ENCODE measurements around the gene OGDH. TPM values are rescaled to one million over a fixed set of nuclear protein-coding genes. Genes with fewer than 3 reads are reported as not detected.
"Not testable (repeated sequence)": the region's sequence is repeated elsewhere in the genome, so short reads cannot be mapped to it uniquely, and the experiment has no call there.

Gene OGDH
- total RNA-seq (42.9 TPM), polyA plus RNA-seq (ENCODE audit: insufficient read depth in 1 of 8, insufficient read length in 8 of 8, low replicate concordance in 1 of 8) (10 to 100 TPM; 54.9 to 69.3 (median 61.4) TPM)
- long read RNA-seq, donor 1, full-length matches to known transcripts = 3 of 3 reads
- long read RNA-seq, donor 1, partial matches to known transcripts = 0 of 3 reads
- long read RNA-seq, donor 1, other reads (novel, unspliced or antisense) = 0 of 3 reads
- long read RNA-seq, donor 2 = 0 reads
- long read RNA-seq, donor 3, full-length matches to known transcripts = 11 of 11 reads
- long read RNA-seq, donor 3, partial matches to known transcripts = 0 of 11 reads
- long read RNA-seq, donor 3, other reads (novel, unspliced or antisense) = 0 of 11 reads
- long read RNA-seq, donor 4, full-length matches to known transcripts = 3 of 3 reads
- long read RNA-seq, donor 4, partial matches to known transcripts = 0 of 3 reads
- long read RNA-seq, donor 4, other reads (novel, unspliced or antisense) = 0 of 3 reads
- long read RNA-seq, donor 5, full-length matches to known transcripts = 8 of 392 reads
- long read RNA-seq, donor 5, partial matches to known transcripts = 352 of 392 reads
- long read RNA-seq, donor 5, other reads (novel, unspliced or antisense) = 32 of 392 reads
- long read RNA-seq, donor 6, full-length matches to known transcripts = 8 of 8 reads
- long read RNA-seq, donor 6, partial matches to known transcripts = 0 of 8 reads
- long read RNA-seq, donor 6, other reads (novel, unspliced or antisense) = 0 of 8 reads
- long read RNA-seq, donor 7, full-length matches to known transcripts = 8 of 8 reads
- long read RNA-seq, donor 7, partial matches to known transcripts = 0 of 8 reads
- long read RNA-seq, donor 7, other reads (novel, unspliced or antisense) = 0 of 8 reads
- long read RNA-seq, donor 8, full-length matches to known transcripts = 4 of 4 reads
- long read RNA-seq, donor 8, partial matches to known transcripts = 0 of 4 reads
- long read RNA-seq, donor 8, other reads (novel, unspliced or antisense) = 0 of 4 reads
- long read RNA-seq, donor 9, full-length matches to known transcripts = 4 of 4 reads
- long read RNA-seq, donor 9, partial matches to known transcripts = 0 of 4 reads
- long read RNA-seq, donor 9, other reads (novel, unspliced or antisense) = 0 of 4 reads
- long read RNA-seq, donor 10, full-length matches to known transcripts = 3 of 3 reads
- long read RNA-seq, donor 10, partial matches to known transcripts = 0 of 3 reads
- long read RNA-seq, donor 10, other reads (novel, unspliced or antisense) = 0 of 3 reads
- long read RNA-seq, donor 11, full-length matches to known transcripts = 3 of 3 reads
- long read RNA-seq, donor 11, partial matches to known transcripts = 0 of 3 reads
- long read RNA-seq, donor 11, other reads (novel, unspliced or antisense) = 0 of 3 reads

- peak; percentile 99 for DNase-seq
- Histone ChIP-seq H3K9me3 (replicated peaks; ENCODE audit: control insufficient read depth, low read depth, low read length) (no peaks in the 10 kb centered on the region), H3K27me3 (ENCODE audit: control insufficient read depth, insufficient read depth, low read length) (no peaks in the 10 kb centered on the region), H3K4me3 (ENCODE audit: low read length) (peak within 1 kb of the TSS; percentile 93), H3K4me1 (ENCODE audit: control insufficient read depth, insufficient read depth, low read length) (peaks cover 16% of the 10 kb centered on the region), H3K27ac (ENCODE audit: low read length) (peak within 1 kb of the TSS; percentile 98), H3K36me3 (ENCODE audit: control insufficient read depth, insufficient read depth, low read length) (no peaks in the 10 kb centered on the region)
- under 1% methylated on average over 86 of the region's 93 CpGs for WGBS (ENCODE audit: insufficient coverage)
Measured at GRCh38 chr7:44606341-44607140, at the start of gene OGDH. OGDH (plus strand) TSS chr7:44606627; CDS start chr7:44624344, 17,717 bp downstream.

GRCh38 chr7:44557485-44557884 lies 48.9 kb upstream of the OGDH start:
- H3K4me3 ChIP-seq (ENCODE audit: low read length) = no peak overlapping the region
- no peak for DNase-seq
- no peaks in the 10 kb centered on the region for H3K4me1 ChIP-seq (ENCODE audit: control insufficient read depth, insufficient read depth, low read length)
- H3K27me3 ChIP-seq (ENCODE audit: control insufficient read depth, insufficient read depth, low read length) = peaks cover 3% of the 10 kb centered on the region
- H3K9me3 ChIP-seq (replicated peaks; ENCODE audit: control insufficient read depth, low read depth, low read length) = no peaks in the 10 kb centered on the region
- H3K27ac ChIP-seq (ENCODE audit: low read length) = no peak overlapping the region
- no peaks in the 10 kb centered on the region for H3K36me3 ChIP-seq (ENCODE audit: control insufficient read depth, insufficient read depth, low read length)
- no CpG with 5 or more reads among the region's 2 CpGs for whole genome bisulfite sequencing (ENCODE audit: insufficient coverage)

GRCh38 chr7:44559485-44559884 lies 46.9 kb upstream of the OGDH start:
- Histone ChIP-seq H3K36me3 (ENCODE audit: control insufficient read depth, insufficient read depth, low read length) (peaks cover 7% of the 10 kb centered on the region), H3K4me3 (ENCODE audit: low read length) (no peak overlapping the region), H3K27ac (ENCODE audit: low read length) (no peak overlapping the region), H3K27me3 (ENCODE audit: control insufficient read depth, insufficient read depth, low read length) (no peaks in the 10 kb centered on the region), H3K4me1 (ENCODE audit: control insufficient read depth, insufficient read depth, low read length) (no peaks in the 10 kb centered on the region), H3K9me3 (replicated peaks; ENCODE audit: control insufficient read depth, low read depth, low read length) (no peaks in the 10 kb centered on the region)
- no peak for DNase-seq
- WGBS (ENCODE audit: insufficient coverage) = 86% methylated on average over 3 of the region's 4 CpGs

DNA sequence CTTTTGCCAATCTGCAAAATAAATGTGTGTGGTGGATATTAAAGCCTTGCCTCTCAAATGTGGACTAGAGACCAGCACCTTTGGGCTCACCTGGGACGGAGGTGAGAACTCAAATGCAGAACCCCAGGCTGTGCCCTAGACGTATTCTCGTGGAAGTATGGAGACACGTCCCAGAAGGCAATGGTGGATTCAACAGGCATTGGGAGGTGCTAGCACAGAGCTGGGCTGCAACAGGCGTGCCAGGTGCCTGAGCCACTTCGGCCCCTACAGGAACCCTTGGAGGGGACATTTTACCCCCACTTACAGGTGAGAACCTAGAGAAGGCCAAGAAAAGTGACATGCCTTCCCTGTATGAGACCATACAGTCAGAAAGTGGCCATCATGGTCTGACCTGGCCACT lies 44.9 kb upstream of the OGDH start:
- Histone ChIP-seq H3K27ac (ENCODE audit: low read length) (no peak overlapping the region), H3K27me3 (ENCODE audit: control insufficient read depth, insufficient read depth, low read length) (no peaks in the 10 kb centered on the region), H3K36me3 (ENCODE audit: control insufficient read depth, insufficient read depth, low read length) (peaks cover 25% of the 10 kb centered on the region), H3K4me1 (ENCODE audit: control insufficient read depth, insufficient read depth, low read length) (no peaks in the 10 kb centered on the region), H3K9me3 (replicated peaks; ENCODE audit: control insufficient read depth, low read depth, low read length) (no peaks in the 10 kb centered on the region), H3K4me3 (ENCODE audit: low read length) (no peak overlapping the region)
- no peak for DNase-seq
- 76% methylated on average over 4 of the region's 6 CpGs for WGBS (ENCODE audit: insufficient coverage)

GRCh38 chr7:44561962-44562621 lies 44.3 kb upstream of the OGDH start:
- Histone ChIP-seq H3K4me3 (ENCODE audit: low read length) (no peak overlapping the region), H3K36me3 (ENCODE audit: control insufficient read depth, insufficient read depth, low read length) (peaks cover 32% of the 10 kb centered on the region), H3K4me1 (ENCODE audit: control insufficient read depth, insufficient read depth, low read length) (no peaks in the 10 kb centered on the region), H3K27me3 (ENCODE audit: control insufficient read depth, insufficient read depth, low read length) (no peaks in the 10 kb centered on the region), H3K9me3 (replicated peaks; ENCODE audit: control insufficient read depth, low read depth, low read length) (no peaks in the 10 kb centered on the region), H3K27ac (ENCODE audit: low read length) (no peak overlapping the region)
- DNase-seq = no peak
- 79% methylated on average over 3 of the region's 7 CpGs for WGBS (ENCODE audit: insufficient coverage)

DNA sequence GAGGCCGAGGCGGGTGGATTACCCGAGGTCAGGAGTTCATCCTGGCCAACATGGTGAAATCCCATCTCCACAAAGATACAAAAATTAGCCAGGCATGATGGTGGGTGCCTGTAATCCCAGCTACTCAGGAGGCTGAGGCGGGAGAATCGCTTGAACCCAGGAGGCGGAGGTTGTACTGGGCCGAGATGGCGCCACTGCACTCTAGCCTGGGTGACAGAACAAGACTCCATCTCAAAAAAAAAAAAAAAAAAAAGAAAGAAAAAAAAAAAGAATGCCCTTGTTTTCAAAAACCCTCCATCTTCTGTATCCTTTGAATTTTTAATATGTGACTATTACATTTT lies 43.8 kb upstream of the OGDH start:
- H3K4me3 ChIP-seq (ENCODE audit: low read length); H3K9me3 ChIP-seq (replicated peaks; ENCODE audit: control insufficient read depth, low read depth, low read length); H3K4me1 ChIP-seq (ENCODE audit: control insufficient read depth, insufficient read depth, low read length); H3K27me3 ChIP-seq (ENCODE audit: control insufficient read depth, insufficient read depth, low read length); DNase-seq; H3K27ac ChIP-seq (ENCODE audit: low read length): not testable (repeated sequence)
- H3K36me3 ChIP-seq (ENCODE audit: control insufficient read depth, insufficient read depth, low read length) = peaks cover 37% of the 10 kb centered on the region
- no CpG with 5 or more reads among the region's 8 CpGs for WGBS (ENCODE audit: insufficient coverage)

- Histone ChIP-seq H3K27me3 (ENCODE audit: control insufficient read depth, insufficient read depth, low read length) (no peaks in the 10 kb centered on the region), H3K4me3 (ENCODE audit: low read length) (no peak overlapping the region), H3K9me3 (replicated peaks; ENCODE audit: control insufficient read depth, low read depth, low read length) (no peaks in the 10 kb centered on the region), H3K27ac (ENCODE audit: low read length) (no peak overlapping the region), H3K4me1 (ENCODE audit: control insufficient read depth, insufficient read depth, low read length) (no peaks in the 10 kb centered on the region), H3K36me3 (ENCODE audit: control insufficient read depth, insufficient read depth, low read length) (peaks cover 43% of the 10 kb centered on the region)
- no peak for DNase-seq
- 72% methylated on average over 2 of the region's 3 CpGs for WGBS (ENCODE audit: insufficient coverage)
Measured at GRCh38 chr7:44563171-44563679, 43.2 kb upstream of the OGDH start.

GRCh38 chr7:44564606-44565005 lies 41.8 kb upstream of the OGDH start:
- H3K27me3 ChIP-seq (ENCODE audit: control insufficient read depth, insufficient read depth, low read length) = no peaks in the 10 kb centered on the region
- 79% methylated on average over 2 of the region's 2 CpGs for WGBS (ENCODE audit: insufficient coverage)
- H3K27ac ChIP-seq (ENCODE audit: low read length) = no peak overlapping the region

More at GRCh38 chr7:44564606-44565005, 41.8 kb upstream of the OGDH start:
- Histone ChIP-seq H3K9me3 (replicated peaks; ENCODE audit: control insufficient read depth, low read depth, low read length) (no peaks in the 10 kb centered on the region), H3K36me3 (ENCODE audit: control insufficient read depth, insufficient read depth, low read length) (peaks cover 57% of the 10 kb centered on the region), H3K4me1 (ENCODE audit: control insufficient read depth, insufficient read depth, low read length) (no peaks in the 10 kb centered on the region), H3K4me3 (ENCODE audit: low read length) (no peak overlapping the region)
- DNase-seq = no peak
